ENCODE results near the gene MAP3K5.

Gene MAP3K5

DNA sequence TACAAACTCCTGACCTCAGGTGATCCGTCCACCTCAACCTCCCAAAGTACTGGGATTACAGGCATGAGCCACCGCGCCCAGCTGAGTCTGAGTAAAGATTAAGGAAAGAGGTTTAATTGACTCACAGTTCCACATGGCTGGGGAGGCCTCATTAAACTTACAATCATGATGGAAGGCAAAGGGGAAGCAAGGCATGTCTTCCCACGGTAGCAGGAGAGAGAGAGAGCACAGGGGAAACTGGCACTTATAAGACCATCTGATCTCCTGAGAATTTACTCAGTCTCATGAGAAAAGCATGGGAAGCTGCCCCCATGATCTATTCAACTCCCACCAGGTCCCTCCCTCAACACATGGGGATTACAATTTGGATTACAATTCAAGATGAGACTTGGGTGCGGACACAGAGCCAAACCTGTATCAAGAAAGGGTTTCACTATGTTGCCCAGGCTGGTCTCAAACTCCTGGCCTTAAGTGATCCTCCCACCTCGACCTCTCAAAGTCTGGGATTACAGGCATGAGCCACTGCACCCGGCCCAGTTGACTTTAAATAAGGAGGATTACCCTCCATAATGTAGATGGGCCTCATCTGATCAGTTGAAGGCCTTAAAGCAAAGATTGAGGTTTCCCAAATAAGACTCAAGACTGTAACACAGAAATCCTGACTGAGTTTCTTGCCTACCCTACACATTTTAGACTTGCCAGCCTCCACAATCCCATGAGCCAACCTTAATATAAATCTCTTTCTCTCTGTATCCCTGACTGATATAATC, 17.0 kb upstream of the MAP3K5 start:
- ChIA-PET CTCF (interaction anchor here (0.6 kb wide), 1 partner anchor 879 kb away, joined by 3 read pairs; no protein-coding TSS in a partner anchor), POLR2A (ENCODE audit: low non-redundant PET) (no interaction called here)

DNA sequence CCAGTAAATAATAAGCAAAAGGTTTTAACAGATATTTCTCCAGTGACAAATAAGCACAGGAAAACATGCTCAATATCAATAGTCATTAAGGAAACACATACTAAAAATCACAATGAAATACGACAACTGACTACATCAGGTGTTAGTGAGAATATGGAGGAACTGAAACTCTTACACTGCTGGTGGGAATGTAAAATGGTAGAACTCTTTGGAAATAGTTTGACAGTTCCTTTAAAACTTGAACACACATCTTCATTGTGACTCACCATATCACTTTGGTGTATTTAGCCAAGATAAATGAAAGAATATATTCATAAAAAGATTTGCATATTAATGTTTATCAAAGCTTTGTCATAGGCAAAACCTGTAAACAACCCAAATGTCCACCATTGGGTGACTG, 11.3 kb upstream of the MAP3K5 start:
- ChIA-PET CTCF (interaction anchor here (0.6 to 2.3 kb wide), 2 partner anchors 43 to 160 kb away, joined by 4 to 7 read pairs; no protein-coding TSS in a partner anchor), POLR2A (ENCODE audit: low non-redundant PET) (no interaction called here)
- TF ChIP-seq, protein P1, sequence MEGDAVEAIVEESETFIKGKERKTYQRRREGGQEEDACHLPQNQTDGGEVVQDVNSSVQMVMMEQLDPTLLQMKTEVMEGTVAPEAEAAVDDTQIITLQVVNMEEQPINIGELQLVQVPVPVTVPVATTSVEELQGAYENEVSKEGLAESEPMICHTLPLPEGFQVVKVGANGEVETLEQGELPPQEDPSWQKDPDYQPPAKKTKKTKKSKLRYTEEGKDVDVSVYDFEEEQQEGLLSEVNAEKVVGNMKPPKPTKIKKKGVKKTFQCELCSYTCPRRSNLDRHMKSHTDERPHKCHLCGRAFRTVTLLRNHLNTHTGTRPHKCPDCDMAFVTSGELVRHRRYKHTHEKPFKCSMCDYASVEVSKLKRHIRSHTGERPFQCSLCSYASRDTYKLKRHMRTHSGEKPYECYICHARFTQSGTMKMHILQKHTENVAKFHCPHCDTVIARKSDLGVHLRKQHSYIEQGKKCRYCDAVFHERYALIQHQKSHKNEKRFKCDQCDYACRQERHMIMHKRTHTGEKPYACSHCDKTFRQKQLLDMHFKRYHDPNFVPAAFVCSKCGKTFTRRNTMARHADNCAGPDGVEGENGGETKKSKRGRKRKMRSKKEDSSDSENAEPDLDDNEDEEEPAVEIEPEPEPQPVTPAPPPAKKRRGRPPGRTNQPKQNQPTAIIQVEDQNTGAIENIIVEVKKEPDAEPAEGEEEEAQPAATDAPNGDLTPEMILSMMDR (conservative IDR thresholded peaks at IDR 0.05; ENCODE audit: low read depth): no peak
- H3K27ac ChIP-seq: no peak overlapping the region
- DNase-seq (ENCODE audit: low spot score): no peak

More for the DNA sequence above, 17.0 kb upstream of the MAP3K5 start:
- no peak for DNase-seq (ENCODE audit: low spot score)
- H3K27ac ChIP-seq: no peak overlapping the region
- TF ChIP-seq, protein P1 (conservative IDR thresholded peaks at IDR 0.05; ENCODE audit: low read depth): no peak

DNA sequence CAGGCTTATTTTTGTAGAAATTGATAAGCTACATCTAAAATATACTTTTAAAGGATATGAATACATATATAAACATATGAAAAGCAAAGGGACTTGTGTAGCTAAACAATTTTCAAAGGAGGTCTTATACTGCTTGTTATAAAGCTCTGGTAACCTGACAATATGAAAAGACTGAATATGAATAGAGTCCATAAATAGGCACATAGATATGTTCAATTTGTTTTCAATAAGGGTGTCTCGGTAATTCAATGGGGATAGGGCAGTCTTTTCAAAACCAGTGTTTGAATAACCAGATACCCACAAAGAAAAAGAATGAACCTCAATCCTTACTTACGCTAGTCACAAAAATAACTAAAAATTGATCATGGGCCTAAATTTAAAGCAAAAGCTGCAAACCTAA, 9.3 kb upstream of the MAP3K5 start:
- no peak overlapping the region for H3K27ac ChIP-seq
- CTCF ChIA-PET: interaction anchor here (0.6 to 2.3 kb wide), 4 partner anchors 9 to 158 kb away, joined by 3 to 7 read pairs (median 4); partner anchors contain the start of gene MAP3K5
- DNase-seq (ENCODE audit: low spot score): no peak
- TF ChIP-seq, protein P1 (conservative IDR thresholded peaks at IDR 0.05; ENCODE audit: low read depth): no peak
- POLR2A ChIA-PET (ENCODE audit: low non-redundant PET): no interaction called here

DNA sequence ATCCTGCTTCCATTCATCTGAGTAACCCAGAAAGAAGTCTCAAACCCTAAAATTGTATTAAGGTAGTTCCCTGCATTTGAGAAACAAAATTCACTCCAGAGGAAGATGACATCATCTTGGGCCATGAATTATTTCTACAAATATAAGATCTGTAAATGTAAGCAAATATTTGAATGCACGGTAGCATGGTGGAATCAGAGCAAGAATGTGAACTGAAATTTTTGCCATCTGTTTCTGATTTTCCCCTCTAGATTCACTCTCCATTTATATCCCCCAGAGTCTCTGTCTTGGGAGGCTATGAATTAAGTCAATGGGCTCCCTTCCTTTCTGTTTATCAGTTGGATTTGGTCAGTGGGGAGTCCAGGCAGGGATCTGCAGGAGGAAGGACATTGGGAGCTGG, 5.8 kb upstream of the MAP3K5 start:
- TF ChIP-seq, protein P1 (conservative IDR thresholded peaks at IDR 0.05; ENCODE audit: low read depth): no peak
- DNase-seq (ENCODE audit: low spot score): no peak
- POLR2A ChIA-PET (ENCODE audit: low non-redundant PET): no interaction called here
- no peak overlapping the region for H3K27ac ChIP-seq
- CTCF ChIA-PET: no interaction called here

DNA sequence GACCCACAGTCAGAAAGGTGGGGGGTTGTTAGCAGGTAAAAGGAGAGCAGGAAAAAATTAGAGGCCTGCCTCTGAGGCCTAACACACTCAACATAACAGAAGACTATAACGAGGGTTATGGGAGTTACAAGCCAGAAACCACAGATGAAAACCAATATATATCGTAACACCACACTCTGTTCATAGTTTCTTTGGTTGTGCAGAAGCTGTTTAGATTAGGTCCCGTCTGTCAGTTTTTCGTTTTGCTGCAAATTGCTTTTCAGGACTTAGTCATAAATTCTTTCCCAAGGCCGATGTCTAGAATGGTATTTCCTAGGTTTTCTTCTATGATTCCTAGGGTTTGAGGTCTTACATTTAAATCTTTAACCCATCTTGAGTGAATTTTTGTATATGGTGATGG, 3.7 kb upstream of the MAP3K5 start:
- CTCF ChIA-PET: no interaction called here
- no peak overlapping the region for H3K27ac ChIP-seq
- TF ChIP-seq, protein P1 (conservative IDR thresholded peaks at IDR 0.05; ENCODE audit: low read depth): no peak
- no peak for DNase-seq (ENCODE audit: low spot score)
- POLR2A ChIA-PET (ENCODE audit: low non-redundant PET): no interaction called here

DNA sequence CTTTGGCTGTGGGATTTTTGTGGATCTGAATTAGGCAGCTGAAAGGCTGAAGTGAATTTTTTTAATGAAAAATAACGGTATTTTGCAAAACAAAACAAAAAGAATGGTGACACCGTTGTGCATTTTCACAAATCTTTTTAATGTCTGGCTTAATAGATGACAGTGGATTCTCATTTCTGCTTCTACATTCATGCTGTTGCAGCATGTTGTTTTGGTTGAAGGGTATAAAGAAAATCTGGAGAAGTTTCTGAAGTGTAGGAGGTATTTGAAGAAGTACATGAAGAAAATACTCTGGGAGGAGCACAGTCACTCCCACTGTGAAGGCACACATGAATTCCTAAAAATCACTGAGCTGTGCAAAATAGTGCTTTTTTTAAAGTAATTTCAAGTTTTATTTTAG, 3.1 kb upstream of the MAP3K5 start:
- no peak for DNase-seq (ENCODE audit: low spot score)
- ChIA-PET CTCF (interaction anchor here (0.9 kb wide), 1 partner anchor 152 kb away, joined by 5 read pairs; no protein-coding TSS in a partner anchor), POLR2A (ENCODE audit: low non-redundant PET) (no interaction called here)
- H3K27ac ChIP-seq: no peak overlapping the region
- TF ChIP-seq, protein P1 (conservative IDR thresholded peaks at IDR 0.05; ENCODE audit: low read depth): no peak
